Activated CD4-positive, CD25-positive, alpha-beta regulatory T cell treated with anti-CD3 and anti-CD28 coated beads, Interleukin-2, amount 50 U/mL, for 24 hours (primary cell): Measurements from ENCODE around the gene RPS3.

Experiments used
- ATAC-seq, 2 donors: fragments of 150-1000 bp; cut with Tn5 transposase; one replicate each; pipeline ENCODE4 v1.10.0; 2021; ENCODE audit warnings: mild to moderate bottlenecking in 1 of 2, moderate library complexity in 1 of 2

RPS3 gene

GRCh38 chr11:75435571-75435925 is 36.2 kb downstream of the RPS3 start:
- no peak for ATAC-seq

GRCh38 chr11:75436806-75437205 is 37.5 kb downstream of the RPS3 start:
- ATAC-seq, result no peak

DNA sequence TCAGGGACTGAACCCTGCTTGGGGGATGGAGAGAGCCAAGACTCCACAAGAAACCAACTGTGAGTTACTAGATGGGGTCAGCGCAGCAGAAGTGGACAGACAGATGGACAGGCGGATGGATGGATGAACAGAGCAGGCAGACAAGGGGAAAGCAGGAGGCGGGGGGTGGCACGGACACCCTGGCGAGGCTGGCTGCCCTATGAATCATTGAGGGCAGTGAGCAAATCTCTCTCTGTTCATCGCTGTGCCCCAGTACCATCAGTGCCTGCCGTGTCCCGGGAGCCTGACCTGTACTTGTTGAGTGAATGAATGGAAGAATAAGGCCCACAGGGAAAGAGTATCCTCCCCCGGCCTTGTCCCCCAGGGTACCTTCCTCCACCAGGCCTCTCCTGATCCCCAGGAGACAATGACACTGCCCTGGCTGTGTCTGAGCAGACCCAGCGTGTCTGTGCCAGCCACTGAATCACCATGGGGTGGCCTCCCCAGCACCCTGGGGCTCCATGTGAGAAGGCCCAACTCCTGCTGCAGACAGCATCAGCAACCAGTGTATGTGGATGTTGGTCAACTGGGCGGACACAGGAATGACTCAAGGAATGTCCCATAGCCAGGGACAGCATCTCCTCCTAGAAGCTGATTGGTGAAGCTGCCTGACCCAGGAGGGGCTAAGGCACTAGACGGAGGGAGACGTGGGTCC is 38.8 kb downstream of the RPS3 start:
- ATAC-seq, result no peak

GRCh38 chr11:75439026-75439425 is 39.7 kb downstream of the RPS3 start:
- ATAC-seq, result no peak

- no peak for ATAC-seq
Observed at GRCh38 chr11:75439495-75440120, 40.3 kb downstream of the RPS3 start.

DNA sequence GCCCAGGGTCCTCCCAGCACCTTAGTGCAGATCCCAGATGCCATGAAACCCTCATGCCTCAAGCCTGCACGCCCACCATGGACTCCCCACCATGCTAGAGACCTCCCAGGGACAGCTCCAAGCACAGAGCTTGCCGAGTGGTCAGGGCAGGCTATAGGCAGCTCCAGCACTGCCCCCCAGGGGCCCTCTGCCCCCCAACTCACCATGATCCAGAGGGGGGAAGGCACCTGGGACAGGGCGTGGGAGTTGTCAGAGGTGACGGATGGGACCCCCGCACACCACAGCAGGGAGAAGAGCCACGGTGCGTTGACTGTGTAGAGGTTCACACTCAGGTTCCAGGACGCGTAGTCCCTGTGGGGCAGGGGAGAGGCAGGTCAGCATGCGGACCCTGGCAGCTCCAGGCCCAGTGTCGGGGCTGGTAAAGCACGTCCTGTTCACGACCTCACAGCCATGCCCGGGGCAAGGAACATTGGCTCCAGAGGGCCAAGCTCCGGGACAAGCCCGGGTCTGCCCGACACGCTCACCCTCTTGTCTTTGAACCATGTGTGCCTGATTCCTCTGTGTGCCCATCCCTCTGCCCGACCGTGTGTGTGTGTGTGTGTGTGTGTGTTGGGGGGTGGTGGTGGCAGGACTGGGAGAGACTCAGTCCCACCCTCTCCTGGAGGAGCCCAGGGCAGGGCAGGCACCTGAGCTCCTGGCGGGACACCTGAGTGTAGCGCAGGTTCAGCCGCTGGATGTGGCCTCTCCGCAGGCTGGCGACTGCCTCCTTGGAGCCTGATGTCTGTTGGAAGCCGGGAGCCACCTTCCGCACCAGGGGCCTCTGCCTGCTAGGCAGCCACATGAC is 41.9 kb downstream of the RPS3 start:
- no peak for ATAC-seq

GRCh38 chr11:75441804-75442132 is 42.5 kb downstream of the RPS3 start:
- ATAC-seq, result no peak

DNA sequence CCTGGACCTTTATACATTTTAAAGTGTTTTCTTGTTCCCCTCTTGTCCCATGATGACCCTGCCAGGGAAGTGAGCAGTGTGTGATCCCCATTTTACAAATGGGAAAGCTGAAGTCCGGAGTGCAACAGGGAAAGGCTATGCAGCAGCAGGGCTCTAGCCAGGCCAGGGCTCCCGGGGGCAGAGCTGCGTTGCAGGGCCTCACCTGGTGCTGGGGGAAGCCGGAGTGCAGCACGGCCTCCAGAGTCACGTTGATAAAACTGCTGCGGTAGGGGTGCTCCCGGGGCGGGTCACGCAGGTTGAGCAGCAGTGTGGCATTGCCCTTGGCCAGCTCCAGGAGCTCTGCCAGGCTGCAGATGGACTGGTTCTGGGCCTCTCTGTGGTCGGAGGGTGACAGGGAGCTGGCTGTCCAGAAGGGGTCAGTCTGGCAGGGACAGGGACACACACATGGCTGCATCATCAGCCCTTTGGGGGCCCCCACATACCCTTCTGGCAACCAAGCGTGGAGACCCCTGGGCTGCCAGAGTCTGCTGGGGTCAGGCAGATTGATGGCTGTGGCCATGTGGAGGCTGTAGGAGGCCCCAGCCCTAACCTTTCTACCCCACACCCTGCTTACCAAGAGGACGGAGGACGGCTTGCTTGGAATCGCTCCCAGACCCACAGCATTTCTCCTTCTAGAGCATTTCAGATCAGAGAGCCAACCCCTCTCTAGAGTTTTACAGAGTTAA is 43.0 kb downstream of the RPS3 start:
- no peak for ATAC-seq

DNA sequence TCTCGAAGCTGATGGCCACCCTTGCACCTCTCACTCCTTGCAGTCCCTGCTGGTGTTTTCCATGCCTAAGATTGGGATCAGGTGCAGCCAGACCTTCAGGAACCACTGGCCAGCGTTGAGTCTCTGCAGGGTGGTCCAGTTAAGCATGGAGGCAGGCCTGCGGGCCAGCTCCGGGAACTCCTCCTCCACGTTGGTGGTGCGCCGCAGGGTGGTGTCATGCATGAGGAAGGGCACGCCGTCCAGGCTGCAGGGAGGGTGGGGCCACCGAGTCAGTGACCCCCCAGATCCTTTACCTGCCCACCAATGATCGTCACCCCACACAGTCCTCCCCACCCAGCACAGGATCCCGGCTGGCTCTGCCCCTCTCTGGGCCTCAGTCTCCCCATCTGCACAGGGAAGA is 43.7 kb downstream of the RPS3 start:
- ATAC-seq, result no peak

DNA sequence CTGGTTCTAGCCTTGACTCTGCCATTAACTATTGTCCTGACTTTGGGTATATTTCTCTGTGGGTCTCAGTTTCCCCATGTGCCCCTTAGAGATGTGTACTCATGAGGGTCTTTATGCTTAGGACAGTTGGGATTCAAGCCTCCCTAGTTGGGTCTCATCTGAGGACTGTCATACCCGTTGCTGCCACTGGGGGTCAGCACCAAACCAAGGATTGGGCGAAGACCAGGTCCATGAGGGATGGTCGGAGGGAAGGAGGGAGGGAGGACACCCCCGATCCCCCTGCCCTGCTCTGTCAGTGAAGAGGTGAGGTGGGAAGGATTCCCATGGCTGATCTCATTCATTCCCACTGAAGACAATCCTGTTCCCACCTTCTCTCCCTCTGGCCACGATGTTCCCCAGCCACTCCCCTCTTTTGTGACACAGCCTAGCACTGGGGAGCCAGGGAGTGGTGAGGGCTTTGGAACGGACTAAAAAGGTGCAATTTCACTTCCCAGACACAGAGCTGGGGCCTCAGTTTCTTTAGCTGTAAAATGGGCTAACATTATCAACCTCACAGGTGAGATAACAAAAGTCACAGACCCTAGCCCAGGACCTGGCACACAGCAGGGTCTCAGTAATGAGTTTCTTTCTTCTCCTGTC is 46.1 kb downstream of the RPS3 start:
- ATAC-seq, result peak; percentile 74 to 83

- ATAC-seq, result no peak
Observed at GRCh38 chr11:75447415-75447814, 48.1 kb downstream of the RPS3 start.

- no peak for ATAC-seq
Observed at GRCh38 chr11:75449271-75449670, 50.0 kb downstream of the RPS3 start.

GRCh38 chr11:75449776-75450175 is 50.5 kb downstream of the RPS3 start:
- ATAC-seq, result no peak

DNA sequence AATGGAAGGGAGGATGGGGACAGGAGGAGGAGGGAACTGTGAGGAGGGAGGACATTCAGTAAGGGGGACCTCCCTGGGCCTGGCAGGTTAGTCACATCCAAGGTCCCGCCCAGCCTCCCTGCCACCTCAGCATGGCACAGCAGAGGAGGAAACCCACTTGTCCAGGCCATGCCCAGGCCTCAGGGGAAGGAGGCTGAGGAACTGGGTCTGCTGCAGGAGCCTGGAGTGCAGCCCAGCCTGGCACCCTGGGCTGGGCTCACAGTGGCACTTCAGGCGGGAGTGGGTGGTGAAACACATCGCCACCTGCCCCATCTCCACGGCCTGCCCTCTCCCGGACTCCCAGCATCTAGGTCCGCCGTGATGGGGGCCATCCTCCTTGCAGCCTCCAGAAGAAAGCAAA is 50.9 kb downstream of the RPS3 start:
- ATAC-seq, result no peak

DNA sequence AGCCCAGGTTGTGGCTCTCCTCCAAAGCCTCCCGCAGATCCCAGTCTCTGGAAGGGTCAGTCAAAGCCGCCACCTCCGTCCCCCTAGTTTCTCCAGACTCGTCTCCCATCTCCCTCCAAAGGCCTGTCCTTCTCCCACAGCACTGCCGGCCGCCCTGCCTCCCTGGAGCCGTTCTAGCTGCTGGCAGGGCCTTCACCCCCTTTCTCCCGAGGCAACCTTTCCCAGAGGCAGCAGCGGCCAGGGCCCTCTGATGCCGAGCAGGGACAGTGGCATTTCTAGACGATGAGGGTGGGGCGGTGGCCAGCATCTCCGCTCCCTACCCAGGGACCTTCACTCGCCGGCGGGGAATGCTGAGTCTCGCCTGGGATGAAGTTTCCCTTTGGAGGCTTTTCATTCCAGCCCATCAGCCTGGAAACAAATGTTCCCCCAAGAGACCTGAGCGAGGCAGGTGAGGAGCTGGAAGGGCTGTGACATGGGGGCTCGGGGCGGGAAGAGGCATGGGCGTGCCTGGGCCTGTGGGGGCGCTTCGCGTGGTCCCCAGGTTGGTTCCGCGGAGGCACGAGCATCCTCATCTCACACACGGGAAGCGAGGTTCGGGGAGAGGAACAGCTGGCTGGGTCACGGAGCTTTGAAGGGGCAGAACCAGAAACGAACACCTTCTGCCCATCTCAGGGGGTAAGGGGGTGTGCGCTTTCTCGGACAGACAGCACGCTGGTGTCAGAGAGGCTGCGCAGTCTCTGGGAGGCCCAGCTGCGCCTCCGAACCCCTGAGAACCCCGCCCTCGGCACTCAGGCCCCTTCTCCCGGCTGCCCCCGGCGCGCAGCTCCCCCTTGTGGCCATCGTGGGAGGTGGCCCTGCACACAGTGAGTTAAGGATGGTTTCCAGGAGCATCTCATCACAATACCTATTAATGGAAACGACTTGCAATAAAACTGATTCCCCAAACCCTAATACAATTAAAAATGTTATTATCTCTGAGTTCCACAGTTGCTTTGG is 51.8 kb downstream of the RPS3 start:
- ATAC-seq, result peak in 1 of 2 donors; percentile 27

- ATAC-seq, result no peak
Observed at GRCh38 chr11:75453916-75454655, 54.8 kb downstream of the RPS3 start.

DNA sequence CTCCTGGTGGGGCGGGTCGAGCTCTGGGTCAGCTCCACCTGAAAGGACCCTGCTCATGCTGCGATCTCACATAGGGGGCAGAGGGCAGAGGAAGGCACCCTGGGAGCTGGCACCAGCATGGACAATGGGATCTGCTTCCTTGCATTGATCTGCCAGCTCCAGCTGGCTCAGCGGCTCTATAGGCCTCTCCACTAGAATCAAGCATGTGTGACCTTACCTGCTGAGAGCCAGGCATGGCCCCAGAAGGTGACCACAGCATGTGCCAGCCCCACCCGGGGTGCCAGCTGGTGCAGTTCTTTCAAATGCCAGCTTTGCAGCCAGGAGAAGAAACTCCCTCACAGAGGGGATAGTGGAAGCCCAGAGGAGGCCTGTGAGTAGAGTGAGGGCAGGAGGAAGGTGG is 55.7 kb downstream of the RPS3 start:
- ATAC-seq, result no peak
